Activated T-cell treated with anti-CD3 and anti-CD28 coated beads, Interleukin-2, amount 50 U/mL, for 72 hours (primary cell): ENCODE data around the gene MIA. TPM values are rescaled to one million over a fixed set of nuclear protein-coding genes. Genes with fewer than 3 reads are reported as not detected.
"Not testable (repeated sequence)": the region's sequence is repeated elsewhere in the genome, so short reads cannot be mapped to it uniquely, and the experiment has no call there.

ENCODE experiments used
- ATAC-seq, 2 donors: fragments of 150-1000 bp; cut with Tn5 transposase; replicated peaks in 1 of 2; 2 replicates each; pipeline ENCODE4 v1.10.0; 2021; ENCODE audit warnings: moderate library complexity in 2 of 2, mild to moderate bottlenecking in 1 of 2
- DNase-seq, 2 donors: peaks; one replicate each; pipeline ENCODE4 v3.0.0; 2021 to 2022; ENCODE audit warnings: mixed read lengths in 1 of 2
- H3K27ac Mint-ChIP-seq: one replicate; pipeline ENCODE4 v1.8.0; 2022; ENCODE audit warnings: mild to moderate bottlenecking, moderate library complexity, mixed read lengths
- H3K27me3 Mint-ChIP-seq: one replicate; pipeline ENCODE4 v1.8.0; 2022; ENCODE audit warnings: low read depth, mixed read lengths
- H3K36me3 Mint-ChIP-seq, 2 donors: one replicate each; pipeline ENCODE4 v1.8.0; 2022; ENCODE audit warnings: mixed read lengths in 2 of 2, mild to moderate bottlenecking in 1 of 2; ENCODE audit not compliant: insufficient read depth in 2 of 2
- H3K4me1 Mint-ChIP-seq: one replicate; pipeline ENCODE4 v1.8.0; 2022; ENCODE audit warnings: low read depth, mixed read lengths
- H3K4me3 Mint-ChIP-seq, 2 donors: one replicate each; pipeline ENCODE4 v1.8.0; 2022; ENCODE audit warnings: mild to moderate bottlenecking in 2 of 2, mixed read lengths in 2 of 2, moderate library complexity in 2 of 2
- H3K9me3 Mint-ChIP-seq, 2 donors: one replicate each; pipeline ENCODE4 v1.8.0; 2022; ENCODE audit warnings: mixed read lengths in 2 of 2
- total RNA-seq, 2 donors: library from RNA; stranded (reverse); gene quantifications; one replicate each; pipeline ENCODE4 v1.2.3, GENCODE V29; 2022

Gene MIA
- total RNA-seq, 2 donors from 2014 or later, result 0.97 to 1.1 TPM

DNA sequence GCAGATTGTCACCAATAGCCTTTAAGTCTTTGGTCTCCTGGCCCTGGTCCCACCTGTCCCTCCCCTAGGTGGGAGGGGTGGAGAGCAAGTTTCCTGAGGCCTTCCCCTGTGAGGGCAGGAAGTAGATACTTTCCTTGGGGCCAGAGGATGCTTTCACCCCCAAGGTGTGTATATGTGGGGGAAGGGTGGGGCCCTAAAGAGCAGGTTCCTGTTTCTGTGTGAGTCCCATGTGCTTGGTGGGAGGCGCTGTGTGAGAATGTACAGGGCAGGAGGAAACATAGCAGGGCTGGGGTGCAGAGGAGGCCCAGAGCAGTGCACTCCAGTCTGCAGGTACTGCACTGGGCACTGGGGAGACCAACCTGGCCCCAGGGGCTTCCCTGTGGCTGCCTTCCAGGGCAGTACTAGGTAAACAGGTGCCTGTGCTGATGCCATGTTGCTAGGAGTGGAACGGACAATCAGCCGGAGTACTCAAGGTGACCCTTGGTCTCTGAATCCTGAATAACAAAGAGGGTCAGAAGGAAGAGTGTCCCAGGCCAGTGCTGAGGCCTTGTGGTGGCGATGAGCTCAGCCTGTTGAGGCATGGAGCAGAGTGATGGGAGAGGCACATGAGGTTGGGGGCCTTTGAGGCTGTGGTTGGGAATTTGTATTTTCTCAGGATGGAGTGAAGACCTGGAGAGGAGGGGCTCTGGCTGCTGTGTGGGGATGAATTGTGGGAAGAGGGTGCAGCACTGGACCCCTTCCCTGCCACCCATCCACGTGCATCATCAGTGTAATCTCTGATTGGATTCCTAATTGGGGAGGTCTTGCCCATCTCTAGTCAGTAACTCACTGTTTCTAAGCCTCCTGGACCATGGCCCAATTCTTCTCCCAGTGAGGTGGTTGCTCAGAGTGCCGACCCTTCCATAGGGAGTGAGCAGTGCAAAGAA, 28.8 kb downstream of the MIA start:
- Mint-ChIP-seq H3K27me3 (no peaks in the 10 kb centered on the region), H3K36me3 (peaks cover 7 to 22% of the 10 kb centered on the region in 2 donors), H3K4me1 (peaks cover 83% of the 10 kb centered on the region), H3K27ac (peak overlapping the region; percentile 97), H3K4me3 (peak overlapping the region; percentile 95 to 99), H3K9me3 (no peaks in the 10 kb centered on the region)
- DNase-seq (peak; percentile 56 to 58), ATAC-seq (peak; percentile 18 to 24)

DNA sequence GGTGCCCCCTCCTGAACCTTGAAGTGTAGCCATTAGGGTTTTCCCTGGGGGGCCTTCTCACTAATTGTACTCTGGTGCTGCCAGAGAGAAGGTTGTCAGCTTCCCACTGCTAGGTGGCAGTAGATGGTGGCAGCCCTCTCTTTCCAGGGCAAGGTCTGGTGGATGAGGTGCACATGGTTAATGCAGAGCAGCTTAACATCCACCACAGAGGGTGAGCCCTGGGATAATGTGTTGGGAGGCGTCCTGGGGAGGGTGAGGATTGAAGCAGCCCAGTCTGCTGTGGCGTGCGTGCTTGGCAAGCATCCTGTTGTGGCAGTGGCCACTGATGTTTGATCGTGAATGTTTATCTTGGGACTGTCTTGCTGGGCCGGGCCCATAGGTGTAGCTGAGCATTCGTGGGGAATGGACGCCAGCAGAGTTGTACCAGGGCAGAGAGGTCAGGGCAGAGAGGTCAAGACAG, 29.5 kb downstream of the MIA start:
- Mint-ChIP-seq H3K27me3 (no peaks in the 10 kb centered on the region), H3K9me3 (no peaks in the 10 kb centered on the region), H3K4me1 (peaks cover 84% of the 10 kb centered on the region), H3K4me3 (peak overlapping the region; percentile 95 to 99), H3K36me3 (peaks cover 5 to 21% of the 10 kb centered on the region in 2 donors), H3K27ac (peak overlapping the region; percentile 75)
- DNase-seq (no peak), ATAC-seq (no peak)

DNA sequence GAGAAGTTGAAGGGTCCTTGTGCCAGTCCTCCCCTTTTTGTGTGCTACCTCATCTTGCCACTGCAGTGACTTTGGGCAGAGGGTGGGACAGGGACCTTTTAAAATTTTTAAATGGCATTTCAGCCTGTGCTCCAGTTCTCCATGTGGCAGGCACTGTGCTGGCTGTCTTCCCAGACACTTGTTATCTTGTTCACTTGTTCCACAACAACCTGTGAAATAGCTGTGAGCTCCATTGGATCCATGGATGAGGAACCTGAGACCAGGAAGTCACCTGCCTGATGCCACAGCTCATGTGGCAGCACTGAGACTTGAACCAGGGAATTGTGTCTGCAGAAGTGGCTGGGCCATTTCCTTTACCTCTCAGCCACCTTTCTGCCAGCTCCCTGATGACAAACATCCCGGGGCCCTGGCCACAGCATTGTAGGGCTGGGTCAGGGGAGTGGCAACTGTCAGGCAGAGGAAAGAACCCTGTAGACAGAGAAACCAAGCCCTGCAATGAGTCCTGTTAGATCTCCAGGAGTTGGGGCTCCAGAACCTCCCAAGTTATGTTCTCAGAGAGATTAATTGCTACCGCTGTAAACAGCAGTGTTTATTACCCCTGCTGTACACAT, 30.0 kb downstream of the MIA start:
- H3K36me3 Mint-ChIP-seq, result peaks cover 3 to 17% of the 10 kb centered on the region in 2 donors
- peaks cover 84% of the 10 kb centered on the region for H3K4me1 Mint-ChIP-seq
- peak in 1 of 2 donors; percentile 38 for DNase-seq

DNA sequence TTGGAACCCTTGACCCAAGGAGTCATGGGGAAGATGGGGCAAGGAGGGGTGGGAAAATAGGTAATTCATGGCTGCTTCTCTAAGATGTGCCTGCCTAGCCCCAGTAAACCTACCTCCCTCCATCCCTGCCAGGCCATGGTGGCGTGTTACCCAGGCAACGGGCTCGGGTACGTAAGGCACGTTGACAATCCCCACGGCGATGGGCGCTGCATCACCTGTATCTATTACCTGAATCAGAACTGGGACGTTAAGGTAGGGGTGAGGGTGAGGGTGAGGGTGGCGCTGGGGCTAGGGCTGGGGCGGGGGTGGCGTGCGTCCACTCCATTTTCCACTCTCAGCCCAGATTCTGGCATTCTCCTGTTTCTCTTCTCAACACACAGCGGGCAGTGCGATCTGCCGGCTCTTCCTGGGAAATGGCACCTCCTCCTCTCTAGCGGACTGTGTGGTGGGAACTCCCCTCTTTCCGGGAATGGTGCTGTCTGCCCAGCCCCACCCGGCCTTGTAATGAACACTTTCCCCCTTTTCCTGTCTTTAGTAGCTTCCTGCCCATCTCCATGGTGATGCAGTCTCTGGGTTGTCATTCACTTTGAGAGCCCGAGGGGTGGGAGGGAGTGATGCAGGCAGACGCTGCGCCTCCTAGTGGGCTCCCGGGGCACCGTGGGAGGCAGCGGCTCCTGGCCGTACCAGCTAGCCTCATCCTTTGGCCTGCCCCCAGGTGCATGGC, 31.3 kb downstream of the MIA start:
- Mint-ChIP-seq H3K27me3 (no peaks in the 10 kb centered on the region), H3K27ac (peak overlapping the region; percentile 80), H3K9me3 (no peaks in the 10 kb centered on the region)

More for the DNA sequence above, 30.0 kb downstream of the MIA start:
- peak overlapping the region; percentile 95 to 99 for H3K4me3 Mint-ChIP-seq
- H3K27ac Mint-ChIP-seq, result peak overlapping the region; percentile 75
- no peaks in the 10 kb centered on the region for H3K9me3 Mint-ChIP-seq
- no peaks in the 10 kb centered on the region for H3K27me3 Mint-ChIP-seq
- ATAC-seq, result no peak

DNA sequence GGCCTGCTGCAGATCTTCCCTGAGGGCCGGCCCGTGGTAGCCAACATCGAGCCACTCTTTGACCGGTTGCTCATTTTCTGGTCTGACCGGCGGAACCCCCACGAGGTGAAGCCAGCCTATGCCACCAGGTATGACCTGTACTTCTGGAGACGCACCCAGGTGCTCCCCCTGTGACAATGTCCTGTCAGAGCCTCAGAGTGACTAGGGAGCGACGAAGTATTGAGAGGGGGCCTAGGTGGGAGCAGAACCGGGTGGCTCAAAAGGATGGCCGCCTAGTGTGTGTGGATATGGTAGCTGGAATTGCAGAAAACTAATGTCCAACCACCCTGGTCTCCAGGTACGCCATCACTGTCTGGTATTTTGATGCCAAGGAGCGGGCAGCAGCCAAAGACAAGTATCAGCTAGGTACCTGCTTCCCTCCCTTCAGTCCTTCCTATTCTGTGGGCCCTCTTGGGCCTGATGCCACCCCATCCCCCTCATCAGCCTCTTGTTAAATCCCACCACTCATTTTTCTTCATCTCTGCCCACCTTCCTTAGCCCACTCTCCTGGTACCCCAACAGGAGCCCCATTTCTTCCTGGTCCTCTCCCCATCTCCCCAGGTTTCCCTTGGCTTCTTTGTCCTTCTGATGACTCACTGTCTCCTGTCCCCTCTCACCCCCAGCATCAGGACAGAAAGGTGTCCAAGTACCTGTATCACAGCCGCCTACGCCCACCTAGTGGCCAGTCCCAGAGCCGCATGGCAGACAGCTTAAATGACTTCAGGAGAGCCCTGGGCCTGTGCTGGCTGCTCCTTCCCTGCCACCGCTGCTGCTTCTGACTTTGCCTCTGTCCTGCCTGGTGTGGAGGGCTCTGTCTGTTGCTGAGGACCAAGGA, 32.1 kb downstream of the MIA start:
- H3K27ac Mint-ChIP-seq, result peak overlapping the region; percentile 80
- no peak for DNase-seq
- peak overlapping the region; percentile 79 to 99 for H3K4me3 Mint-ChIP-seq
- H3K4me1 Mint-ChIP-seq, result peaks cover 82% of the 10 kb centered on the region
- no peaks in the 10 kb centered on the region for H3K9me3 Mint-ChIP-seq
- peaks cover 3% of the 10 kb centered on the region for H3K27me3 Mint-ChIP-seq
- H3K36me3 Mint-ChIP-seq, result peaks cover 3 to 12% of the 10 kb centered on the region in 2 donors
- ATAC-seq, result no peak

More for the DNA sequence above, 31.3 kb downstream of the MIA start:
- Mint-ChIP-seq H3K4me3 (peak overlapping the region; percentile 79 to 99), H3K4me1 (peaks cover 82% of the 10 kb centered on the region), H3K36me3 (peaks cover 3 to 16% of the 10 kb centered on the region in 2 donors)
- DNase-seq (peak; percentile 83 to 87), ATAC-seq (peak; percentile 61 to 67)

DNA sequence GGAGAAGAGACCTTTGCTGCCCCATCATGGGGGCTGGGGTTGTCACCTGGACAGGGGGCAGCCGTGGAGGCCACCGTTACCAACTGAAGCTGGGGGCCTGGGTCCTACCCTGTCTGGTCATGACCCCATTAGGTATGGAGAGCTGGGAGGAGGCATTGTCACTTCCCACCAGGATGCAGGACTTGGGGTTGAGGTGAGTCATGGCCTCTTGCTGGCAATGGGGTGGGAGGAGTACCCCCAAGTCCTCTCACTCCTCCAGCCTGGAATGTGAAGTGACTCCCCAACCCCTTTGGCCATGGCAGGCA, 32.7 kb downstream of the MIA start:
- Mint-ChIP-seq H3K9me3 (no peaks in the 10 kb centered on the region), H3K27me3 (peaks cover 9% of the 10 kb centered on the region), H3K4me3 (peak overlapping the region in 1 of 2 donors; percentile 69), H3K36me3 (peaks cover 3 to 11% of the 10 kb centered on the region in 2 donors), H3K4me1 (peaks cover 80% of the 10 kb centered on the region), H3K27ac (peak overlapping the region; percentile 7)
- DNase-seq, result no peak
- no peak for ATAC-seq

DNA sequence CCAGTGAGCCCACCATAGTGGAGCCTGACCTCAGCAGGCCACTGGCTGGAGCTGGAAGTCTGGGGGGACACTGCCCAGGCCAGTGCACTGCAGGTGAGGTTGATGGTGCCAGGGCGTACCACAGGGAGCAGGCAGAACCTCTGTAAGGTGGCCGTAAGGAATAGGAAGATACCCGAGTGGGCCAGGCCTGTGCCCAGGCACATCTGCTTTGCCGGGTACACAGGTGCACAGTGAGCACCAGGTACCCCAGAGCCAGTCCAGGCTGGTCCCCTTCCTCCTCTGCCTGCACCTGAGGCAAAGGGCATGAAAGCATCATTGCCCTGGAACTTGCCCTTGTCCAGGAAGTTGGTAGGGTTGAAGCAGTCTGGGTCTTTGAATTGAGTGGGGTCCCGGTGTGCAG, 33.2 kb downstream of the MIA start:
- ATAC-seq (no peak), DNase-seq (no peak)
- H3K36me3 Mint-ChIP-seq, result peaks cover 3 to 11% of the 10 kb centered on the region in 2 donors
- H3K27me3 Mint-ChIP-seq, result peaks cover 10% of the 10 kb centered on the region
- H3K27ac Mint-ChIP-seq, result no peak overlapping the region
- H3K4me3 Mint-ChIP-seq, result no peak overlapping the region
- H3K9me3 Mint-ChIP-seq, result no peaks in the 10 kb centered on the region
- peaks cover 75% of the 10 kb centered on the region for H3K4me1 Mint-ChIP-seq

DNA sequence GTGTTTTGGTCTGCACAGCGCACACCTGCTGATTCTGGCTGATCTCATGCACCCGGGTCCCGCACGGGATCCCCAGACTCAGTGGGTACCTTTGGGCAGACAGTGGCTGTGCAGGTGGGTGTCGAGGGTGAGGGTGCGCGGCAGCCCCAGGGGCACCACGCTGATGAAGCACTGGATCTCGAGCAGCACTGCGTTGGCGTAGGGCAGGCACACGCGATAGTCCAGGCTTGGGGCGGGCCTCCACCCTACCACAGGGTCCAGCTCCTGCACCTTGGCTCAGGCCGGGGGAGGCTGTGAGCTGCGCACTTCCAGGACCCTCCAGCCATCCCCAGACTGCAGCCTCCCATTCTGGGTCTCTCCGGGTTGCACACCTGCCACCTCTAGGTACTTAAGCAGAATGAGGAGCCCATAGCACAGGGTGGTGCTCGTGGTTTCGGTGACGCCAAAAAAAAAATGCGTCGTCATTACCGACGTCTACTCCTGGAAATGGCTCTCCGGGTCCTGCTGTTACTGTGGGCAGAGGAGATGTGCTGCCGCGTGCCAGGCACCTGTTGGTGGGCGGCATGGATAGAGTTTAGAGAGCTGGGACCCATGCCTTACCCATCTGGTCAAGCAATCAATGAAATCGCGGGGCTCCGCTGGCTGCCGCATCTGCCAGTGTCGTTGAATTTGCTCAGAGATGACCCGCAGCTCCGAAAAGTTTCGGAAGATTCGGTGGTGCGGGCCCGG, 34.2 kb downstream of the MIA start:
- H3K9me3 Mint-ChIP-seq, result no peaks in the 10 kb centered on the region
- H3K36me3 Mint-ChIP-seq, result peaks cover 3 to 9% of the 10 kb centered on the region in 2 donors
- DNase-seq (no peak), ATAC-seq (no peak)
- no peak overlapping the region for H3K27ac Mint-ChIP-seq
- H3K4me1 Mint-ChIP-seq, result peaks cover 65% of the 10 kb centered on the region
- H3K27me3 Mint-ChIP-seq, result peaks cover 10% of the 10 kb centered on the region
- no peak overlapping the region for H3K4me3 Mint-ChIP-seq

DNA sequence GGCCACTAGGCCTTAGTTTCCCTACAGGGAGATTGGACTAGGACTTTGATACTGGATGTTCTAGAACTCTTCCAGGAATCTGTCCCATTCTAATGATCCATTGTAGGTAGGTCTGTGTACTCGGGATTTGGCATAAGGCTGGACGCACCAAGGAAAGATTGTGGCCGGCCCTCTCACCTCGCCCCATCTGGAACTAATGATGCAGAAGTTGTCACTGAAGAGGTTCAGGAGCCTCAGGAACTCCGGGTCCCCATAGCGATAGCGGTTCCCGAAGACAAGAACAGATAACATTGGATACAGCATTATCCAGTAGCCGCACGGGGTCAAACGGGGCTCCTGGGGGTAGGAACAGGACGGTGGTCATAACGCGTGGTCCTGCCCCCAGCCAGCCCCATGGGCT, 34.8 kb downstream of the MIA start:
- Mint-ChIP-seq H3K9me3 (no peaks in the 10 kb centered on the region), H3K27me3 (peaks cover 10% of the 10 kb centered on the region), H3K4me3 (peak overlapping the region; percentile 28 to 35), H3K36me3 (peaks cover 3 to 9% of the 10 kb centered on the region in 2 donors), H3K4me1 (peaks cover 58% of the 10 kb centered on the region), H3K27ac (no peak overlapping the region)
- ATAC-seq (no peak), DNase-seq (no peak)

DNA sequence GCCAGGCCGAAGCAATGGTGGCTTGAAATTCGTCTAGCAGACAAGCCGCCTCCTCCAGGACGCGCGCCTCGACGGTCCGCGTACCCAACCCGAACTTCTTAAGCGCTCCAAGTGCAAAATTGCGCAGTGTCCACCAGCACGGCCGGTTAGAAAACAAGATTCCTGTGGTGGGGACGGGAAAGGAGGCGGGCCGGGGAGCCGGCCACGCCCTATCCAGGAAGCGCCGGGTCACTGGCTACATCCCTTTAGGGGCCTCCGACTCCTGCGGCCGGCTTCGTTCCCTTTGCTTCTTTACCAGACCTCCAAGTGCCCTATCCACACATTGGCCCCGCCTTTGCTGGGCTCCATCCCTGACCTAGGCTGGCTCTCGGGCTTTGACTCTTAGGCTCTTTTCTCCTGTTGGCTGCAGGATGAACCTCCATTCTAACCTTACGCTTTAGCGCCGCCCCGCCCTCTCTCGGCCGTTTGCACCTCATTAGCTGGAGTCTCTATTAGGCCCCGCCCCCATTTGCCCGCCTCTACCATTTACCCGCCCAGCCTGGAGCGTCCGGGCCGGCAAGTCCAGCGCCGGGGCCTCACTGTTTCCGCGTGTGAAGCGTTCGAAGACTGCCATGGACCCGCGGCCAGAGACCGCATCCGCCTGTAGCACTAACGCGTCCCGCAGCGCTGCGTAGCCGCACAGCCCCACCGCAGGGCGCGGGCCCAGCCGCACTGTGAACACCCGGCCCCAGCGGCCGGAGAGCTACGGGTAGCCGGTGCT, 35.5 kb downstream of the MIA start:
- H3K36me3 Mint-ChIP-seq, H3K9me3 Mint-ChIP-seq, H3K27me3 Mint-ChIP-seq: not testable (repeated sequence)
- Mint-ChIP-seq H3K4me3 (peak overlapping the region; percentile 91 to 94), H3K27ac (peak overlapping the region; percentile 73), H3K4me1 (peaks cover 52% of the 10 kb centered on the region)
- peak; percentile 79 to 82 for ATAC-seq
- DNase-seq, result peak; percentile 66
